MM.1S (cell line): ENCODE results near the gene BAG3.

Source experiments
- DNase-seq: peaks from one replicate; pipeline ENCODE4 v3.0.0-alpha.2; 2015
- H2AFZ ChIP-seq: fragments of 300-600 bp; sonication (generic); 2 replicates; pipeline ENCODE4 v1.6.0; 2016; ENCODE audit warnings: antibody characterized with exemption, low read length
- H3F3A ChIP-seq: fragments of 300-600 bp; sonication (generic); 2 replicates; pipeline ENCODE4 v1.6.1; 2016; ENCODE audit warnings: mild to moderate bottlenecking, antibody characterized with exemption, low read length, moderate library complexity, mixed read lengths; ENCODE audit not compliant: insufficient read depth
- H3K27ac ChIP-seq: fragments of 300-600 bp; sonication (generic); 2 replicates; pipeline ENCODE4 v1.5.1; 2016; ENCODE audit warnings: mild to moderate bottlenecking, low read length
- H3K27me3 ChIP-seq: fragments of 300-600 bp; sonication (generic); replicated peaks from 2 replicates; pipeline ENCODE4 v1.6.0; 2016; ENCODE audit warnings: low read length; ENCODE audit not compliant: insufficient read depth
- H3K36me3 ChIP-seq: fragments of 300-600 bp; sonication (generic); replicated peaks from 2 replicates; pipeline ENCODE4 v1.6.1; 2016; ENCODE audit warnings: mild to moderate bottlenecking, low read length, mixed read lengths; ENCODE audit not compliant: insufficient read depth
- H3K4me1 ChIP-seq: fragments of 300-600 bp; sonication (generic); 2 replicates; pipeline ENCODE4 v1.6.1; 2016; ENCODE audit warnings: low read length, mixed read lengths
- H3K4me2 ChIP-seq: fragments of 300-600 bp; sonication (generic); 2 replicates; pipeline ENCODE4 v1.6.0; 2016; ENCODE audit warnings: low read depth, low read length
- H3K4me3 ChIP-seq: fragments of 300-600 bp; sonication (generic); 2 replicates; pipeline ENCODE4 v1.5.1; 2016; ENCODE audit warnings: low read length, mixed read lengths
- H3K79me2 ChIP-seq: fragments of 300-600 bp; sonication (generic); 2 replicates; pipeline ENCODE4 v1.6.1; 2016; ENCODE audit warnings: mixed run types, low read length, mixed read lengths
- H3K9ac ChIP-seq: fragments of 300-600 bp; sonication (generic); 2 replicates; pipeline ENCODE4 v1.6.1; 2016; ENCODE audit warnings: low read length, mixed read lengths
- H3K9me2 ChIP-seq: fragments of 300-600 bp; sonication (generic); replicated peaks from 2 replicates; pipeline ENCODE4 v1.6.1; 2016; ENCODE audit warnings: mild to moderate bottlenecking, low read length, mixed read lengths; ENCODE audit not compliant: insufficient read depth
- H3K9me3 ChIP-seq: fragments of 300-600 bp; sonication (generic); replicated peaks from 2 replicates; pipeline ENCODE4 v1.6.1; 2016; ENCODE audit warnings: mild to moderate bottlenecking, low read length, mixed read lengths; ENCODE audit not compliant: insufficient read depth
- H4K20me1 ChIP-seq: fragments of 300-600 bp; sonication (generic); 2 replicates; pipeline ENCODE4 v1.6.1; 2016; ENCODE audit warnings: mild to moderate bottlenecking, low read length, moderate library complexity, mixed read lengths; ENCODE audit not compliant: insufficient read depth
- EZH2 ChIP-seq: fragments of 300-600 bp; sonication (generic); optimal IDR thresholded peaks from 2 replicates; pipeline ENCODE3; 2017; ENCODE audit warnings: low read depth, mild to moderate bottlenecking, antibody characterized with exemption, low read length, mixed read lengths
- EZH2phosphoT487 ChIP-seq: fragments of 300-600 bp; sonication (generic); IDR thresholded peaks from 2 replicates; pipeline ENCODE4 v1.6.1; 2018; ENCODE audit warnings: antibody characterized with exemption, low read length
- TF ChIP-seq, protein P1 (sequence below): fragments of 300-600 bp; sonication (generic); IDR thresholded peaks from 2 replicates; pipeline ENCODE4 v1.5.1; 2016; ENCODE audit warnings: antibody characterized with exemption, low read length, mixed read lengths

BAG3 gene

DNA sequence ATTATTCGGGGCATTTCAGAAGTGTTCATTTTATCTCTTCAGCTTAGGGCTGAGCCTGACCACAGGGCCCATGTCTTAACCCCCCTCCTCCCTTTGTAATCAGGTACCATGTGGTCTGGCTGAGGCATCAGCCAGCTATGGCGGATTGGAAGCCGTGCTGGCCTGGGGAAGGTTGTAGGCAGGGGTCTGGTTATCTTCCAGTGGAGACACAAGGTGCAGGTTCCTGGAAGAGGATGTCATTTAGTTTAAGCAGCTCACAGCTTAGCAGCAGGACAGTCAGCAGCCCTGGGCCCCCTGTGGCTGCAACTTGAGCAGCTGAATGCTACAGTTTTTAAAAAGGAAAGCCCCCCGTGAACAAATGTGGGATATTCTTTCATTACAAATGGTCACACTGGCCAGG, 22.1 kb downstream of the BAG3 start:
- TF ChIP-seq EZH2phosphoT487 (no peak), EZH2 (no peak)
- TF ChIP-seq, protein P1, sequence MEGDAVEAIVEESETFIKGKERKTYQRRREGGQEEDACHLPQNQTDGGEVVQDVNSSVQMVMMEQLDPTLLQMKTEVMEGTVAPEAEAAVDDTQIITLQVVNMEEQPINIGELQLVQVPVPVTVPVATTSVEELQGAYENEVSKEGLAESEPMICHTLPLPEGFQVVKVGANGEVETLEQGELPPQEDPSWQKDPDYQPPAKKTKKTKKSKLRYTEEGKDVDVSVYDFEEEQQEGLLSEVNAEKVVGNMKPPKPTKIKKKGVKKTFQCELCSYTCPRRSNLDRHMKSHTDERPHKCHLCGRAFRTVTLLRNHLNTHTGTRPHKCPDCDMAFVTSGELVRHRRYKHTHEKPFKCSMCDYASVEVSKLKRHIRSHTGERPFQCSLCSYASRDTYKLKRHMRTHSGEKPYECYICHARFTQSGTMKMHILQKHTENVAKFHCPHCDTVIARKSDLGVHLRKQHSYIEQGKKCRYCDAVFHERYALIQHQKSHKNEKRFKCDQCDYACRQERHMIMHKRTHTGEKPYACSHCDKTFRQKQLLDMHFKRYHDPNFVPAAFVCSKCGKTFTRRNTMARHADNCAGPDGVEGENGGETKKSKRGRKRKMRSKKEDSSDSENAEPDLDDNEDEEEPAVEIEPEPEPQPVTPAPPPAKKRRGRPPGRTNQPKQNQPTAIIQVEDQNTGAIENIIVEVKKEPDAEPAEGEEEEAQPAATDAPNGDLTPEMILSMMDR: no peak

DNA sequence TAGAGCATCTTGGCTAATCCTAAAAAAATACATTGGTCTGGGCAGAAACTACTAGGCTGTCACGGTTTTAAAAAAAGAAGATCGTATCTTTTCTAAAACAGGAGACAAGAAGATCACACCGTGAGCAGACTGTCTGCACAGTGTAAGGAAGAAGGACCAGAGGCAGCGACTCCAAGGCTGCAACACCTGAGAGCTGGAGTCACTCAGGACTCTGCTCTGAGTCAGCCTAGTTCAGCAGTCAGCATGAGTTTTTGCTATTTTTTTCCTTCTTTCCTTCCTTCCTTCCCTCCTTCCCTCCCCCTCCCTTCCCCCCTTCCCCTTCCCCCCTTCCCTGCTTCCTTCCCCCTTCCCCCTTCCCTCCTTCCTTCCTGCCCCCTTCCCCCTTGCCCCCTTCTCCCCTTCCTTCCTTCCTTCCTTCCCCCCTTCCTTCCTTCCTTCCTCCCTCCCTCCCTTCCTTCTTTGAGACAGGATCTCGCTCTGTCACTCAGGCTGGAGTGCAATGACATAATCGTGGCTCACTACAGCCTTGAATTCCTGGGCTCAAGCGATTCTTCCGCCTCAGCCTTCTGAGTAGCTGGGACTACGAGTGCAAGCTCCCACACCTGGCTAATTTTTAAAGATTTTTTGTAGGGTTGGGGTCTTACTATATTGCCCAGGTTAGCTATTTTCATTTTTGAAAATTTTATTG, 24.4 kb downstream of the BAG3 start:
- Histone ChIP-seq H3K27ac (no peak overlapping the region), H3K4me1 (no peaks in the 10 kb centered on the region), H2AFZ (no peak overlapping the region), H3K4me2 (no peak overlapping the region), H3K27me3 (no peaks in the 10 kb centered on the region), H3K9me3 (no peaks in the 10 kb centered on the region), H3K36me3 (no peaks in the 10 kb centered on the region), H3K9me2 (no peaks in the 10 kb centered on the region), H3K4me3 (no peak overlapping the region), H3F3A (no peaks in the 10 kb centered on the region), H3K79me2 (no peaks in the 10 kb centered on the region), H3K9ac (no peak overlapping the region), H4K20me1 (no peaks in the 10 kb centered on the region)
- DNase-seq: no peak
- no peak for TF ChIP-seq EZH2
- no peak for TF ChIP-seq EZH2phosphoT487
- TF ChIP-seq, protein P1: no peak

More for the DNA sequence above, 22.1 kb downstream of the BAG3 start:
- Histone ChIP-seq H3K4me3 (no peak overlapping the region), H3K9me3 (no peaks in the 10 kb centered on the region), H2AFZ (no peak overlapping the region), H4K20me1 (no peaks in the 10 kb centered on the region), H3K4me2 (no peak overlapping the region), H3K79me2 (peaks cover 15% of the 10 kb centered on the region), H3K9ac (no peak overlapping the region), H3K4me1 (no peaks in the 10 kb centered on the region), H3K27ac (no peak overlapping the region), H3F3A (no peaks in the 10 kb centered on the region), H3K36me3 (no peaks in the 10 kb centered on the region), H3K27me3 (no peaks in the 10 kb centered on the region), H3K9me2 (no peaks in the 10 kb centered on the region)
- no peak for DNase-seq

DNA sequence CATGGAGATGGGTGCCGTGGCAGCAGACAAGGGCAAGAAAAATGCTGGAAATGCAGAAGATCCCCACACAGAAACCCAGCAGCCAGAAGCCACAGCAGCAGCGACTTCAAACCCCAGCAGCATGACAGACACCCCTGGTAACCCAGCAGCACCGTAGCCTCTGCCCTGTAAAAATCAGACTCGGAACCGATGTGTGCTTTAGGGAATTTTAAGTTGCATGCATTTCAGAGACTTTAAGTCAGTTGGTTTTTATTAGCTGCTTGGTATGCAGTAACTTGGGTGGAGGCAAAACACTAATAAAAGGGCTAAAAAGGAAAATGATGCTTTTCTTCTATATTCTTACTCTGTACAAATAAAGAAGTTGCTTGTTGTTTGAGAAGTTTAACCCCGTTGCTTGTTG, 25.9 kb downstream of the BAG3 start:
- no peaks in the 10 kb centered on the region for H3K27me3 ChIP-seq
- no peaks in the 10 kb centered on the region for H3K9me3 ChIP-seq
- no peak overlapping the region for H3K27ac ChIP-seq
- H3K79me2 ChIP-seq: no peaks in the 10 kb centered on the region
- DNase-seq: no peak
- H4K20me1 ChIP-seq: no peaks in the 10 kb centered on the region
- no peaks in the 10 kb centered on the region for H3K36me3 ChIP-seq
- no peak overlapping the region for H3K4me2 ChIP-seq
- H2AFZ ChIP-seq: no peak overlapping the region
- no peak overlapping the region for H3K9ac ChIP-seq
- H3K9me2 ChIP-seq: no peaks in the 10 kb centered on the region
- no peaks in the 10 kb centered on the region for H3K4me1 ChIP-seq
- H3F3A ChIP-seq: no peaks in the 10 kb centered on the region
- TF ChIP-seq EZH2 (no peak), EZH2phosphoT487 (no peak)
- TF ChIP-seq, protein P1: no peak
- no peak overlapping the region for H3K4me3 ChIP-seq
